CD14-positive monocyte (primary cell): Measurements from ENCODE around the gene SERPINB2. TPM values are rescaled to one million over a fixed set of nuclear protein-coding genes. Genes with fewer than 3 reads are reported as not detected.

Experiments
- DNase-seq, 3 donors: peaks; one replicate each; pipeline ENCODE4 v3.0.0-alpha.2; 2011 to 2022
- H2AFZ ChIP-seq: 2 replicates; pipeline ENCODE4 v1.6.0; 2012; ENCODE audit warnings: mild to moderate bottlenecking, low read depth, low read length, inconsistent platforms; ENCODE audit not compliant: insufficient read depth, poor library complexity, severe bottlenecking
- H3K27ac ChIP-seq, 2 donors: 1 replicate in 1 of 2; 2 replicates in 1 of 2; pipeline ENCODE4 v1.5.1; 2012 to 2013; ENCODE audit warnings: low read length in 2 of 2, control low read depth in 1 of 2, inconsistent platforms in 1 of 2, low read depth in 1 of 2, mild to moderate bottlenecking in 1 of 2
- H3K27me3 ChIP-seq, 2 donors: one replicate each; pipeline versions ENCODE4 v1.6.0 to v1.6.1; 2011 to 2013; ENCODE audit warnings: low read length in 2 of 2; ENCODE audit not compliant: control insufficient read depth in 2 of 2, insufficient read depth in 2 of 2
- H3K36me3 ChIP-seq, 2 donors: replicated peaks in 1 of 2; 1 replicate in 1 of 2; 2 replicates in 1 of 2; pipeline versions ENCODE4 v1.5.1 to v1.6.1; 2012 to 2013; ENCODE audit warnings: low read length in 2 of 2, control low read depth in 1 of 2, inconsistent platforms in 1 of 2, mild to moderate bottlenecking in 1 of 2; ENCODE audit not compliant: insufficient read depth in 2 of 2, control insufficient read depth in 1 of 2
- H3K4me1 ChIP-seq, 2 donors: 1 replicate in 1 of 2; 2 replicates in 1 of 2; pipeline versions ENCODE4 v1.5.1 to v1.6.1; 2012 to 2013; ENCODE audit warnings: low read length in 2 of 2, control low read depth in 1 of 2, inconsistent platforms in 1 of 2, mild to moderate bottlenecking in 1 of 2, moderate library complexity in 1 of 2; ENCODE audit not compliant: insufficient read depth in 2 of 2, control insufficient read depth in 1 of 2
- H3K4me2 ChIP-seq: replicated peaks from 2 replicates; pipeline ENCODE3; 2012; ENCODE audit warnings: low read length, moderate library complexity, mild to moderate bottlenecking; ENCODE audit not compliant: poor library complexity, severe bottlenecking; ENCODE audit errors: extremely low read depth
- H3K4me3 ChIP-seq, 3 experiments: fragments of 200-600 bp in 1 of 3; sonication (generic) in 1 of 3; replicated peaks in 1 of 3; 1 replicate in 2 of 3; 2 replicates in 1 of 3; pipeline ENCODE4 v1.5.1; 2011 to 2013; ENCODE audit warnings: low read length in 3 of 3, mild to moderate bottlenecking in 3 of 3, control low read depth in 2 of 3, low read depth in 2 of 3, inconsistent platforms in 1 of 3, moderate library complexity in 1 of 3
- H3K79me2 ChIP-seq: 2 replicates; pipeline ENCODE4 v1.6.0; 2012; ENCODE audit warnings: mild to moderate bottlenecking, control low read depth, inconsistent platforms, low read length, moderate library complexity; ENCODE audit not compliant: insufficient read depth
- H3K9ac ChIP-seq: 2 replicates; pipeline ENCODE4 v1.6.0; 2017; ENCODE audit warnings: low read length, mild to moderate bottlenecking; ENCODE audit not compliant: insufficient read depth, poor library complexity, severe bottlenecking
- H3K9me3 ChIP-seq, 2 donors: replicated peaks in 1 of 2; 1 replicate in 1 of 2; 2 replicates in 1 of 2; pipeline versions ENCODE4 v1.5.1 to v1.6.1; 2012 to 2013; ENCODE audit warnings: low read length in 2 of 2, control low read depth in 1 of 2; ENCODE audit not compliant: control insufficient read depth in 1 of 2, insufficient read depth in 1 of 2
- H4K20me1 ChIP-seq: 2 replicates; pipeline ENCODE4 v1.6.0; 2012; ENCODE audit warnings: mild to moderate bottlenecking, low read length, control low read depth, moderate library complexity; ENCODE audit not compliant: insufficient read depth
- H3K27ac Mint-ChIP-seq, 7 donors: one replicate each; pipeline ENCODE4 v1.8.0; 2020; ENCODE audit warnings: mild to moderate bottlenecking in 7 of 7, mixed read lengths in 7 of 7, moderate library complexity in 6 of 7, inconsistent platforms in 2 of 7
- H3K27me3 Mint-ChIP-seq, 3 donors: one replicate each; pipeline ENCODE4 v1.8.0; 2021 to 2022; ENCODE audit warnings: low read depth in 3 of 3, mild to moderate bottlenecking in 3 of 3, mixed read lengths in 3 of 3, moderate library complexity in 3 of 3, inconsistent platforms in 1 of 3
- H3K36me3 Mint-ChIP-seq, 2 donors: one replicate each; pipeline ENCODE4 v1.8.0; 2020; ENCODE audit warnings: mixed read lengths in 2 of 2, inconsistent platforms in 1 of 2, mild to moderate bottlenecking in 1 of 2
- H3K4me1 Mint-ChIP-seq: one replicate; pipeline ENCODE4 v1.8.0; 2020; ENCODE audit warnings: mild to moderate bottlenecking, mixed read lengths
- H3K4me3 Mint-ChIP-seq, 2 donors: one replicate each; pipeline ENCODE4 v1.8.0; 2020; ENCODE audit warnings: mild to moderate bottlenecking in 2 of 2, mixed read lengths in 2 of 2, moderate library complexity in 1 of 2
- H3K9me3 Mint-ChIP-seq, 7 donors: one replicate each; pipeline ENCODE4 v1.8.0; 2020 to 2022; ENCODE audit warnings: mixed read lengths in 7 of 7, mild to moderate bottlenecking in 6 of 7, moderate library complexity in 6 of 7, inconsistent platforms in 2 of 7
- WGBS: methylation state at CpG from one replicate; pipeline ENCODE4 v1.1.5; 2013; ENCODE audit warnings: missing lambda C conversion rate; ENCODE audit not compliant: insufficient coverage; 5-methylcytosine and 5-hydroxymethylcytosine counted together
- intact Hi-C, 2 donors: fragments of 100-400 bp; cut with micrococcal nuclease; formaldehyde crosslinking; loops; one replicate each; pipeline versions ENCODE4 v1.15.0 to v1.15.1; 2023
- polyA plus RNA-seq, 3 donors: library from polyadenylated mRNA; depleted of rRNA in 1 of 3; unstranded in 2 of 3; stranded (reverse) in 1 of 3; fragments of 300-500 nt in 2 of 3; fragments of >200 nt in 1 of 3; fragmentation: Illumina TruSeq in 2 of 3; gene quantifications; 1 replicate in 2 of 3; 2 replicates in 1 of 3; pipeline ENCODE4 v1.2.3, GENCODE V29; 2012 to 2021
- TF ChIP-seq, protein P1 (sequence below): fragments of 200-600 bp; IDR thresholded peaks from one replicate; pipeline ENCODE4 v1.8.0; 2022; ENCODE audit warnings: antibody characterized with exemption, mild to moderate bottlenecking

SERPINB2 gene
- polyA plus RNA-seq, 3 donors: 14.3 to 60.9 (median 19.9) TPM

DNA sequence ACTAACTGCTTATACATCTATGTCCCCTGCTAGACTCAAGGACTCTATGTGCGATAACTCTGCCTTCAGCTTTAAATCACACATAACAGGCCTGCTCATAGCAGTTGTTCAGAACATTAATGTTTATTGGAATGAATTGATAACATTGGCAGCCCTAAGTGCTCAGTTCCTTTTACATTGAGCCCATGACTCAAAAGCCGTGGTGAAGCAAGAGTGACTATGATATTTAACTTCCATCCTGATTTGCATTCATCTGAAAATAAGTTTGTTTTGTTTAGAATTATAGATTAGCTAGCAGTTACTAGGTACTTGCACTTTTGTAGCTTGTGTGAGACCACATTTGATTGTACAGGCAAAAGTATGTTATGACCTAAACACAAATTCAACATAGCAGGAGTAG lies 34.5 kb downstream of the SERPINB2 start:
- H3K4me3 Mint-ChIP-seq: peak overlapping the region in 1 of 2 donors; percentile 29
- H3K9me3 Mint-ChIP-seq: peaks cover 0 to 3% (median 0%) of the 10 kb centered on the region in 7 donors
- H3K79me2 ChIP-seq: peaks cover 74% of the 10 kb centered on the region
- peaks cover 2 to 3% of the 10 kb centered on the region in 2 donors for H3K36me3 Mint-ChIP-seq
- H3K4me1 ChIP-seq: peaks cover 43 to 60% of the 10 kb centered on the region in 2 donors
- no peak overlapping the region for H3K9ac ChIP-seq
- no peaks in the 10 kb centered on the region for H3K9me3 ChIP-seq
- TF ChIP-seq, protein P1, sequence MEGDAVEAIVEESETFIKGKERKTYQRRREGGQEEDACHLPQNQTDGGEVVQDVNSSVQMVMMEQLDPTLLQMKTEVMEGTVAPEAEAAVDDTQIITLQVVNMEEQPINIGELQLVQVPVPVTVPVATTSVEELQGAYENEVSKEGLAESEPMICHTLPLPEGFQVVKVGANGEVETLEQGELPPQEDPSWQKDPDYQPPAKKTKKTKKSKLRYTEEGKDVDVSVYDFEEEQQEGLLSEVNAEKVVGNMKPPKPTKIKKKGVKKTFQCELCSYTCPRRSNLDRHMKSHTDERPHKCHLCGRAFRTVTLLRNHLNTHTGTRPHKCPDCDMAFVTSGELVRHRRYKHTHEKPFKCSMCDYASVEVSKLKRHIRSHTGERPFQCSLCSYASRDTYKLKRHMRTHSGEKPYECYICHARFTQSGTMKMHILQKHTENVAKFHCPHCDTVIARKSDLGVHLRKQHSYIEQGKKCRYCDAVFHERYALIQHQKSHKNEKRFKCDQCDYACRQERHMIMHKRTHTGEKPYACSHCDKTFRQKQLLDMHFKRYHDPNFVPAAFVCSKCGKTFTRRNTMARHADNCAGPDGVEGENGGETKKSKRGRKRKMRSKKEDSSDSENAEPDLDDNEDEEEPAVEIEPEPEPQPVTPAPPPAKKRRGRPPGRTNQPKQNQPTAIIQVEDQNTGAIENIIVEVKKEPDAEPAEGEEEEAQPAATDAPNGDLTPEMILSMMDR: no peak
- peak overlapping the region in 1 of 2 donors; percentile 84 for H3K27ac ChIP-seq
- H3K36me3 ChIP-seq: peaks cover 0 to 15% of the 10 kb centered on the region in 2 donors
- peak overlapping the region; percentile 20 for H3K4me2 ChIP-seq
- H2AFZ ChIP-seq: peak overlapping the region; percentile 22
- no CpG with 5 or more reads among the region's 2 CpGs for WGBS
- H3K4me1 Mint-ChIP-seq: peaks cover 57% of the 10 kb centered on the region
- intact Hi-C loops: no loop called here
- peaks cover 0 to 1% (median 0%) of the 10 kb centered on the region in 3 donors for H3K27me3 Mint-ChIP-seq
- peak overlapping the region in 1 of 3 experiments; percentile 8 for H3K4me3 ChIP-seq
- peak in 2 of 3 donors; percentile 55 to 65 for DNase-seq
- no peaks in the 10 kb centered on the region for H3K27me3 ChIP-seq
- H3K27ac Mint-ChIP-seq: peak overlapping the region; percentile 66 to 89 (median 84)
- H4K20me1 ChIP-seq: no peaks in the 10 kb centered on the region

GRCh38 chr18:63924551-63924950 lies 37.0 kb downstream of the SERPINB2 start:
- Histone ChIP-seq H3K27me3 (no peaks in the 10 kb centered on the region), H3K9ac (no peak overlapping the region), H3K79me2 (peaks cover 69% of the 10 kb centered on the region), H3K9me3 (no peaks in the 10 kb centered on the region), H3K36me3 (peaks cover 0 to 15% of the 10 kb centered on the region in 2 donors), H3K4me2 (no peak overlapping the region), H4K20me1 (no peaks in the 10 kb centered on the region), H2AFZ (no peak overlapping the region), H3K27ac (no peak overlapping the region), H3K4me3 (no peak overlapping the region), H3K4me1 (peaks cover 38 to 52% of the 10 kb centered on the region in 2 donors)
- intact Hi-C loops: no loop called here
- Mint-ChIP-seq H3K9me3 (peaks cover 0 to 3% (median 0%) of the 10 kb centered on the region in 7 donors), H3K36me3 (peaks cover 2 to 3% of the 10 kb centered on the region in 2 donors), H3K4me3 (no peak overlapping the region), H3K4me1 (peaks cover 56% of the 10 kb centered on the region), H3K27me3 (peaks cover 0 to 1% (median 0%) of the 10 kb centered on the region in 3 donors), H3K27ac (peak overlapping the region in 2 of 7 donors; percentile 8 to 44)
- no CpG with 5 or more reads among the region's 1 CpG for WGBS
- DNase-seq: no peak
- TF ChIP-seq, protein P1: no peak
